Osteocyte (in vitro differentiated cells): ENCODE results near the gene NR5A2. TPM values are rescaled to one million over a fixed set of nuclear protein-coding genes. Genes with fewer than 3 reads are reported as not detected.

Experiments
- DNase-seq: peaks from one replicate; pipeline ENCODE4 v3.0.0; 2021; ENCODE audit warnings: mixed read lengths; ENCODE audit not compliant: unreplicated experiment; ENCODE audit errors: extremely low spot score
- H3K27ac Mint-ChIP-seq: one replicate; pipeline ENCODE4 v1.8.0; 2021; ENCODE audit warnings: mild to moderate bottlenecking, mixed read lengths; ENCODE audit not compliant: unreplicated experiment
- H3K27me3 Mint-ChIP-seq: one replicate; pipeline ENCODE4 v1.8.0; 2021; ENCODE audit warnings: mixed read lengths; ENCODE audit not compliant: unreplicated experiment
- H3K36me3 Mint-ChIP-seq: one replicate; pipeline ENCODE4 v1.8.0; 2021; ENCODE audit warnings: mixed read lengths; ENCODE audit not compliant: unreplicated experiment
- H3K4me1 Mint-ChIP-seq: one replicate; pipeline ENCODE4 v1.8.0; 2021; ENCODE audit warnings: mixed read lengths; ENCODE audit not compliant: unreplicated experiment
- H3K4me3 Mint-ChIP-seq: one replicate; pipeline ENCODE4 v1.8.0; 2021; ENCODE audit warnings: mild to moderate bottlenecking, moderate library complexity, mixed read lengths; ENCODE audit not compliant: unreplicated experiment
- H3K9me3 Mint-ChIP-seq: one replicate; pipeline ENCODE4 v1.8.0; 2021; ENCODE audit warnings: mixed read lengths; ENCODE audit not compliant: unreplicated experiment
- total RNA-seq: library from RNA; stranded (reverse); gene quantifications from 2 replicates; pipeline ENCODE4 v1.2.1, GENCODE V29; 2021
- TF ChIP-seq, protein P1 (sequence below): fragments of 200-600 bp; sonication (generic); IDR thresholded peaks from 2 replicates; pipeline ENCODE4 v1.5.0; 2021; ENCODE audit warnings: antibody characterized with exemption, mild to moderate bottlenecking, moderate library complexity

Gene NR5A2
- total RNA-seq, 1 donor from 2014 or later: not detected

DNA sequence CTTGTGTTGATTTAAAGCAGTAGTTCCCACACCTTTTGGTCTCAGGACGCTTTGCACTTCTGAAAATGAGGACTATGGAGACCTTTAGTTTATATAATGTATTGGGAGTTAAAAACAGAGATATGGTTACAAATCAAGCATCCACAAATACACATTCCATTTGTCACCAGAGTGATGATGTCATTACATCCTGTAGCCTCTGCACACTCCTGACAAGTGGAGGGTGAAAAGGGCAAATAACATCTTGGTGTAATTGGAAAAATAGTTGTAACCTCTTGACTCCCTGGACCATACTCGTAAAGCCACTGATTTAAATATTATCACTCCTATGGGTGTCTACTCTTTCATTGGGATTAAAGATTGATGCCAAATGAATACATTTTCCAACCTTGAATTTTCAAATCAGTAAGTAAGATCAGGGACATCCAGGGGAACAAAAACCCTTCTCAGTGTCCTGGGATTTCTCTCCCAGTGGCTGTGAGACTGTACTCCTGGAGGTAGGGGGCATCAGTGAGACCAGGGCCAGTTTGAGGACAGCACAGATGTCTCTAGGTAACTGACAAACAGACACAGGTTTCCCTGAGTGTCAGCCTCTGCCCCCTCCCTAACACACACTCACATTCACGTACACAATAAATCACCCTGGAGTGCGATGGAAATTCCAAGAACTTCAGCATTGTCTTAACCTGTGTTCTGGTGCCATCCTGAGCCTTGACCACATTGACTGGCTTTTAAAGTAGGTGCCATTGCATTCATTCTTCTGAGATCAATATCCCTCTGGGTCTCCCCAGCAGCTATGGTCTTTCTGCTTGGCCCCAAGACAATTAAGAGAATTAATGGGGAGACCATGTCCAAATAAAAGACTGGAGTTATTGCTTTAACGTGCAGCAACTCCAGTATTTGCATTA, 63.0 kb downstream of the NR5A2 start:
- no peaks in the 10 kb centered on the region for H3K9me3 Mint-ChIP-seq
- DNase-seq: no peak
- TF ChIP-seq, protein P1, sequence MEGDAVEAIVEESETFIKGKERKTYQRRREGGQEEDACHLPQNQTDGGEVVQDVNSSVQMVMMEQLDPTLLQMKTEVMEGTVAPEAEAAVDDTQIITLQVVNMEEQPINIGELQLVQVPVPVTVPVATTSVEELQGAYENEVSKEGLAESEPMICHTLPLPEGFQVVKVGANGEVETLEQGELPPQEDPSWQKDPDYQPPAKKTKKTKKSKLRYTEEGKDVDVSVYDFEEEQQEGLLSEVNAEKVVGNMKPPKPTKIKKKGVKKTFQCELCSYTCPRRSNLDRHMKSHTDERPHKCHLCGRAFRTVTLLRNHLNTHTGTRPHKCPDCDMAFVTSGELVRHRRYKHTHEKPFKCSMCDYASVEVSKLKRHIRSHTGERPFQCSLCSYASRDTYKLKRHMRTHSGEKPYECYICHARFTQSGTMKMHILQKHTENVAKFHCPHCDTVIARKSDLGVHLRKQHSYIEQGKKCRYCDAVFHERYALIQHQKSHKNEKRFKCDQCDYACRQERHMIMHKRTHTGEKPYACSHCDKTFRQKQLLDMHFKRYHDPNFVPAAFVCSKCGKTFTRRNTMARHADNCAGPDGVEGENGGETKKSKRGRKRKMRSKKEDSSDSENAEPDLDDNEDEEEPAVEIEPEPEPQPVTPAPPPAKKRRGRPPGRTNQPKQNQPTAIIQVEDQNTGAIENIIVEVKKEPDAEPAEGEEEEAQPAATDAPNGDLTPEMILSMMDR: no peak
- no peaks in the 10 kb centered on the region for H3K36me3 Mint-ChIP-seq
- H3K27ac Mint-ChIP-seq: no peak overlapping the region
- H3K4me1 Mint-ChIP-seq: no peaks in the 10 kb centered on the region
- peaks cover 38% of the 10 kb centered on the region for H3K27me3 Mint-ChIP-seq
- no peak overlapping the region for H3K4me3 Mint-ChIP-seq

DNA sequence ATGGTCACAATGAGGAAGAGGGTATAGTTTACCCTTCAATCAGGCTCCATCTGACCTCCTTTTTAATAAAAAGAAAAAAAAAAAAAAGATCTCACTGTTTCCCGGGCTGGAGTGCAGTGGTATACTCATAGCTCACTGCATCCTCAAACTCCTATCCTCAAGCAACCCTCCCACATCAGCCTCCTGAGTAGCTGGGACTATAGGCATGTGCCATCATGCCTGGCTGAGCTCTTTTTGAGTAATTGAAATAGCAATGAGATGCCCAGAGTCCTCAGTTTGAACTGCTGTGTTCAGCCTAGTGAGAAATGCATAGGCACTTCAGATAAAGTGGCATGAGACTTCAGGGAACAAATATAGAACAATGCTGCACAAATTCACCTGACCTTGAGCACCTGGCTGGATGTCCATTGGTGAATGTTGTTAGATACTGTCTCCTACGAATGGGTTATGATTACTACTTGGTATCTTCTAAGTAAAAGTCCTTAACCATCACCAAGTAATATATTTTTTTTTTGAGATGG, 67.6 kb downstream of the NR5A2 start:
- TF ChIP-seq, protein P1: no peak
- Mint-ChIP-seq H3K4me1 (no peaks in the 10 kb centered on the region), H3K9me3 (no peaks in the 10 kb centered on the region), H3K27me3 (peaks cover 28% of the 10 kb centered on the region), H3K36me3 (no peaks in the 10 kb centered on the region), H3K4me3 (no peak overlapping the region), H3K27ac (no peak overlapping the region)
- no peak for DNase-seq

DNA sequence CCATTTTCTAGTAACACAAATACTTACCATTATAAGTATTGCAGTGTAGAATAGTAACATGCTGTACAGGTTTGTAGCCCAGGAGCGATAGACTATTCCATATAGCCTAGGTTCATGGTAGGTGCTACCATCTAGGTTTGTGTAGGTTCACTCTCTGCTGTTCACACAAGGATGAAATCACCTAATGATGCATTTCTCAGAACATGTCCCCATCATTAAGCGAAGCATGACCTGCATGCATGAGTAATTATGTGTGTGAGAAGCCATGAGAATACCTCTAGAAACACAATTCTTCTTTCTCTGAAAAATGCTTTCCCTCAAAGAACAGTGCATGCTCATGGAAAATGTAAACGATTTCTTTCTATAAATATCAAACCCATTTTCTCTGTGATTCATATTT, 69.3 kb downstream of the NR5A2 start:
- H3K9me3 Mint-ChIP-seq: no peaks in the 10 kb centered on the region
- peaks cover 32% of the 10 kb centered on the region for H3K27me3 Mint-ChIP-seq
- no peaks in the 10 kb centered on the region for H3K4me1 Mint-ChIP-seq
- no peaks in the 10 kb centered on the region for H3K36me3 Mint-ChIP-seq
- TF ChIP-seq, protein P1: no peak
- no peak overlapping the region for H3K4me3 Mint-ChIP-seq
- DNase-seq: no peak
- H3K27ac Mint-ChIP-seq: no peak overlapping the region

DNA sequence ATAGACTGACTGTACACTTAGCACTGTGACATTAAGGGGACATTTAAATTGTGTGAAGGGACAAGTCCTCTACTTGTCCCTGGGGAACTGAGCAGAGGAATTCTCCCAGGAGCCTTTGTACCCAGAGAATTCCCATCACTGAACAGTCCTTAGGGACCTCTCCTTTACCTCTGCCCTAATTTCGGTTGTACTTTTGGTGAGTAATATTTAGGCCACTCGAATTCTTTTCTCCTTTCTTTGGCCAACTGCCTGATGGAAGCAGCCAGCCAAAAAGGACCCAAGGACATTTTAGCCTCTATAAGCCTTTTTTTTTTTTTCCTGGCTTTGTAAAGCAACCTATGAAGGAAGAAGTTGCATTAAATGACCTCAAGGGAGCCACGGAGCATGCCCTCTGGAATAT, 71.5 kb downstream of the NR5A2 start:
- H3K27me3 Mint-ChIP-seq: peaks cover 35% of the 10 kb centered on the region
- no peak overlapping the region for H3K27ac Mint-ChIP-seq
- TF ChIP-seq, protein P1: no peak
- no peaks in the 10 kb centered on the region for H3K36me3 Mint-ChIP-seq
- DNase-seq: no peak
- H3K4me3 Mint-ChIP-seq: no peak overlapping the region
- H3K9me3 Mint-ChIP-seq: no peaks in the 10 kb centered on the region
- no peaks in the 10 kb centered on the region for H3K4me1 Mint-ChIP-seq

DNA sequence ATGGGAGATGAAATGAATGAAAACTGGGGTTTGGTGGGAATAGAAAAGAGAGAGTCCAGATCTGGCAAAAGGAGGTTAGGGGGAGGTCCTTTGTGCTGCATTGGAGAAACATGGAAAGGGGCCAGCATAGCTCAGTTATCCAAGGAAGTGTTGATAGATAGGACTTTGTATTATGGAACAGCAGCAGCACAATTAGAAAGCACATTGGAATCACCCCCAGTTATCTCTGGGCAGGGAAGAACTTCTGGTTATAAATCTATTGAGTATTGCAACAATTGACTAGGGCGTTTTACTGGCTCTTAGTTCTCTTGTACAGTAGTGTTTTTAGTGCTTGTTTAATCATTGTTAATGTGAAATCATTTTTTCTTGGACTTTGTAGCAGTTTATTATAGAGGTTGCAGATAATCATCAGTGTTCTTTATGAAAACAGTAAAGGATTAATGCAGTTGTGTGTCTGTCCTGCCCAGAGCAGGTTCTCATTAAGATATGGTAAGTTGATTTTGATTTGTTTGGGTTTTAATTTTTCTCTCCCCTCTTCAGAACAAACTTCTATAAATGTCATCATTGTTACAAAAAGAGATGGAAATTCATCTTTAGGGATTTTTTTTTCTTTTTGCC, 76.6 kb downstream of the NR5A2 start:
- no peak overlapping the region for H3K27ac Mint-ChIP-seq
- H3K27me3 Mint-ChIP-seq: peaks cover 32% of the 10 kb centered on the region
- no peaks in the 10 kb centered on the region for H3K9me3 Mint-ChIP-seq
- no peak overlapping the region for H3K4me3 Mint-ChIP-seq
- TF ChIP-seq, protein P1: no peak
- no peaks in the 10 kb centered on the region for H3K36me3 Mint-ChIP-seq
- no peak for DNase-seq
- peaks cover 6% of the 10 kb centered on the region for H3K4me1 Mint-ChIP-seq
